HepG2 (cell line): ENCODE results near the gene ADI1. TPM values are rescaled to one million over a fixed set of nuclear protein-coding genes. Genes with fewer than 3 reads are reported as not detected.

Experiments used
- ATAC-seq: fragments of 200-7000 bp; cut with Tn5 transposase; 3 replicates; pipeline ENCODE4 v1.9.1; 2020; ENCODE audit warnings: mild to moderate bottlenecking, moderate library complexity
- BruUV-seq: library from RNA; stranded (reverse); fragments of 400-500 nt; replicated peaks from 2 replicates; lab custom pipeline; 2021; lab: Mats Ljungman, UMichigan
- CTCF ChIA-PET: fragments of 300-600 bp; formaldehyde crosslinking; extraction: SDS; loops from one replicate; lab custom pipeline; 2021; ENCODE audit warnings: low total read pairs, inconsistent platforms, low intra/inter-chr PET ratio; lab: Yijun Ruan, JAX
- POLR2A ChIA-PET: fragments of 350-600 bp; sonication (Branson Sonifier 250); formaldehyde crosslinking; loops from one replicate; lab custom pipeline; 2020; ENCODE audit warnings: antibody characterized with exemption, inconsistent platforms; lab: Yijun Ruan, JAX
- DNase-seq: peaks from one replicate; pipeline ENCODE4 v3.0.0-alpha.2; 2015; ENCODE audit warnings: low spot score
- FAIRE-seq: peaks from 3 replicates; lab custom pipeline; 2011; peaks lifted over from hg19 to GRCh38; lab: Jason Lieb, UNC
- H2AFZ ChIP-seq: one replicate; pipeline ENCODE4 v1.6.1; 2011; ENCODE audit warnings: low read length, inconsistent platforms
- H3K27ac ChIP-seq: fragments of 300-600 bp; 3 replicates; pipeline ENCODE4 v1.8.0; 2011; ENCODE audit warnings: mixed run types, mild to moderate bottlenecking, mixed read lengths, low read length, inconsistent platforms; ENCODE audit not compliant: insufficient read depth; ENCODE audit errors: extremely low read length
- H3K27me3 ChIP-seq, 2 experiments: fragments of 200-600 bp in 1 of 2; 2 replicates in 1 of 2; 3 replicates in 1 of 2; pipeline versions ENCODE4 v1.6.0 to v1.8.0; 2011; ENCODE audit warnings: low read length in 2 of 2, mild to moderate bottlenecking in 2 of 2, moderate library complexity in 2 of 2, inconsistent platforms in 1 of 2; ENCODE audit not compliant: insufficient read depth in 2 of 2, control insufficient read depth in 1 of 2
- H3K36me3 ChIP-seq, 2 experiments: fragments of 200-600 bp in 1 of 2; replicated peaks in 1 of 2; 2 replicates in 1 of 2; 3 replicates in 1 of 2; pipeline versions ENCODE4 v1.5.1 to v1.8.0; 2011; ENCODE audit warnings: low read length in 2 of 2, inconsistent platforms in 1 of 2; ENCODE audit not compliant: insufficient read depth in 2 of 2, control insufficient read depth in 1 of 2
- H3K4me1 ChIP-seq: 2 replicates; pipeline ENCODE4 v1.5.1; 2012; ENCODE audit warnings: low read length, inconsistent platforms; ENCODE audit not compliant: insufficient read depth
- H3K4me2 ChIP-seq: 2 replicates; pipeline ENCODE4 v1.6.0; 2011; ENCODE audit warnings: low read depth, low read length, inconsistent platforms
- H3K4me3 ChIP-seq, 3 experiments: fragments of 200-600 bp in 1 of 3; sonication (generic), shearing (Covaris generic) in 1 of 3; replicated peaks in 1 of 3; 2 replicates each; pipeline ENCODE4 v1.5.1; 2011 to 2016; ENCODE audit warnings: low read length in 3 of 3, inconsistent platforms in 2 of 3, low read depth in 2 of 3, mild to moderate bottlenecking in 2 of 3, control low read depth in 1 of 3, mixed read lengths in 1 of 3; ENCODE audit not compliant: insufficient read depth in 1 of 3
- H3K79me2 ChIP-seq: one replicate; pipeline ENCODE4 v1.6.1; 2011; ENCODE audit warnings: low read length, inconsistent platforms; ENCODE audit not compliant: insufficient read depth
- H3K9ac ChIP-seq: 2 replicates; pipeline ENCODE4 v1.6.0; 2011; ENCODE audit warnings: mild to moderate bottlenecking, low read depth, low read length, inconsistent platforms; ENCODE audit not compliant: insufficient read depth
- H3K9me3 ChIP-seq: 2 replicates; pipeline ENCODE4 v1.5.1; 2012; ENCODE audit warnings: mild to moderate bottlenecking, low read length
- H4K20me1 ChIP-seq: 2 replicates; pipeline ENCODE4 v1.6.0; 2011; ENCODE audit warnings: inconsistent platforms, mild to moderate bottlenecking, low read length, moderate library complexity; ENCODE audit not compliant: insufficient read depth
- AGO2 ChIP-seq: fragments of 200-400 bp; formaldehyde crosslinking; optimal IDR thresholded peaks from 2 replicates; pipeline ENCODE3; 2017; ENCODE audit warnings: mild to moderate bottlenecking, low read depth, low read length, moderate library complexity
- ATF3 ChIP-seq: sonication (generic); formaldehyde crosslinking; IDR thresholded peaks from 2 replicates; pipeline ENCODE4 v1.4.0; 2020; ENCODE audit warnings: missing genetic modification reagents
- CBFB ChIP-seq: sonication (generic); formaldehyde crosslinking; IDR thresholded peaks from 2 replicates; pipeline ENCODE4 v1.4.0; 2020; ENCODE audit warnings: missing genetic modification reagents
- CHD4 ChIP-seq: fragments of 200-600 bp; sonication (generic); IDR thresholded peaks from 2 replicates; pipeline ENCODE4 v1.7.0; 2017; ENCODE audit warnings: mild to moderate bottlenecking, low read length, borderline replicate concordance
- HCFC1 ChIP-seq: fragments of 150-350 bp; IDR thresholded peaks from 2 replicates; pipeline ENCODE4 v1.6.1; 2014; ENCODE audit warnings: low read depth, low read length
- KDM5B ChIP-seq: sonication (generic); formaldehyde crosslinking; IDR thresholded peaks from 2 replicates; pipeline ENCODE4 v1.4.0; 2020; ENCODE audit warnings: missing genetic modification reagents, mild to moderate bottlenecking, borderline replicate concordance
- NFYB ChIP-seq: sonication (generic); formaldehyde crosslinking; IDR thresholded peaks from 2 replicates; pipeline ENCODE4 v1.4.0; 2020; ENCODE audit warnings: missing genetic modification reagents
- ZBTB20 ChIP-seq: sonication (generic); formaldehyde crosslinking; IDR thresholded peaks from 2 replicates; pipeline ENCODE4 v1.8.1; 2023; ENCODE audit warnings: missing genetic modification reagents, low read depth, mild to moderate bottlenecking, borderline replicate concordance
- ZFP36 ChIP-seq: fragments of 150-350 bp; IDR thresholded peaks from 2 replicates; pipeline ENCODE4 v1.6.1; 2018; ENCODE audit warnings: borderline replicate concordance, low read length, low read depth; ENCODE audit not compliant: partially characterized antibody
- ZNF441 ChIP-seq: sonication (generic); formaldehyde crosslinking; IDR thresholded peaks from 2 replicates; pipeline ENCODE4 v1.7.0; 2021; ENCODE audit warnings: missing genetic modification reagents, borderline replicate concordance
- ZNF704 ChIP-seq: sonication (generic); formaldehyde crosslinking; IDR thresholded peaks from 2 replicates; pipeline ENCODE4 v1.8.1; 2023; ENCODE audit warnings: mild to moderate bottlenecking, inconsistent platforms, moderate library complexity, missing genetic modification reagents, borderline replicate concordance
- WGBS: methylation state at CpG from one replicate; pipeline ENCODE4 v1.1.6; 2017; ENCODE audit warnings: low lambda C conversion rate; 5-methylcytosine and 5-hydroxymethylcytosine counted together
- in situ Hi-C: cut with HindIII; loops from 2 replicates; pipeline ENCODE4 v1.10.0; 2017; ENCODE audit warnings: low pct_unique_long_range_greater_than_20kb; ENCODE audit not compliant: extremely low pct_ligation_motif_present
- intact Hi-C: fragments of 100-400 bp; cut with micrococcal nuclease; formaldehyde crosslinking; loops from one replicate; pipeline ENCODE4 v1.10.0; 2022; ENCODE audit not compliant: unreplicated experiment
- polyA plus RNA-seq, 8 experiments: library from polyadenylated mRNA; depleted of rRNA in 3 of 8; stranded (reverse) in 7 of 8; unstranded in 1 of 8; fragments of >200 nt; fragmentation: Illumina TruSeq in 4 of 8; extraction: Trizol in 4 of 8; gene quantifications; 2 replicates each; pipeline versions ENCODE4 v1.2.1 to v1.2.3, GENCODE V29; 2011 to 2016; ENCODE audit warnings: low read depth in 4 of 8, missing spikeins in 1 of 8, mixed read lengths in 1 of 8; ENCODE audit not compliant: insufficient read depth in 1 of 8
- total RNA-seq, 5 experiments: library from RNA; depleted of rRNA; stranded (reverse); fragments of >200 nt; fragmentation: Illumina TruSeq; extraction: Trizol; gene quantifications; 2 replicates each; pipeline ENCODE4 v1.2.3, GENCODE V29; 2016; ENCODE audit warnings: low read depth in 1 of 5

The ADI1 gene
- total and polyA plus RNA-seq, 2 of the 13 experiments (the other 11 are each of a cell fraction or from before 2014, with no cell fraction given), result 28.7 to 123 TPM

GRCh38 chr2:3503483-3503882, 15.8 kb downstream of the ADI1 start:
- Histone ChIP-seq H3K9me3 (no peaks in the 10 kb centered on the region), H3K9ac (no peak overlapping the region), H3K4me3 (no peak overlapping the region), H2AFZ (no peak overlapping the region), H3K27me3 (no peaks in the 10 kb centered on the region), H3K36me3 (peaks cover 24 to 77% of the 10 kb centered on the region in 2 experiments; a peak in 4 of 5 replicates), H4K20me1 (no peaks in the 10 kb centered on the region), H3K4me1 (peaks cover 12% of the 10 kb centered on the region), H3K27ac (no peak overlapping the region), H3K79me2 (peaks cover 22% of the 10 kb centered on the region), H3K4me2 (no peak overlapping the region)
- no TSS peak for BruUV-seq
- CTCF ChIA-PET, result no interaction called here
- POLR2A ChIA-PET, result no interaction called here
- intact Hi-C loops (no loop called here), in situ Hi-C loops (no loop called here)
- FAIRE-seq, result no peak
- 96% methylated on average over 13 of the region's 13 CpGs for WGBS
- ATAC-seq, result no peak
- TF ChIP-seq NFYB (no peak), CHD4 (no peak), ZNF441 (CRISPR knock-in tag) (no peak), AGO2 (no peak), HCFC1 (no peak), ZNF704 (no peak), CBFB (CRISPR knock-in tag) (no peak), ZFP36 (no peak), ZBTB20 (CRISPR knock-in tag) (no peak), ATF3 (CRISPR knock-in tag) (no peak), KDM5B (no peak)
- DNase-seq, result no peak
